B cell (primary cell): Measurements from ENCODE around the gene SKOR1. TPM values are rescaled to one million over a fixed set of nuclear protein-coding genes. Genes with fewer than 3 reads are reported as not detected.

Experiments
- ATAC-seq: fragments of 200-7000 bp; cut with Tn5 transposase; one replicate; pipeline ENCODE4 v1.10.0; 2021; ENCODE audit warnings: low read depth, mild to moderate bottlenecking, moderate number of reproducible peaks, moderate library complexity
- CTCF ChIA-PET: fragments of 350-600 bp; sonication (Branson Sonifier 250); formaldehyde crosslinking; loops from one replicate; lab custom pipeline; 2021; ENCODE audit warnings: antibody characterized with exemption, inconsistent platforms; lab: Charles Lee
- POLR2A ChIA-PET: fragments of 350-600 bp; sonication (Branson Sonifier 250); formaldehyde crosslinking; loops from one replicate; lab custom pipeline; 2021; ENCODE audit warnings: antibody characterized with exemption; lab: Charles Lee
- DNase-seq: peaks from one replicate; pipeline ENCODE4 v3.0.0; 2013
- H2AFZ ChIP-seq: 2 replicates; pipeline ENCODE4 v1.6.1; 2012; ENCODE audit warnings: mild to moderate bottlenecking, low read depth, low read length; ENCODE audit not compliant: insufficient read depth, poor library complexity, severe bottlenecking
- H3K27ac ChIP-seq, 2 donors: 1 replicate in 1 of 2; 2 replicates in 1 of 2; pipeline ENCODE4 v1.5.1; 2012 to 2013; ENCODE audit warnings: low read length in 2 of 2, mild to moderate bottlenecking in 2 of 2, moderate library complexity in 1 of 2
- H3K27me3 ChIP-seq, 4 experiments: fragments of 200-600 bp in 1 of 4; sonication (generic) in 1 of 4; replicated peaks in 1 of 4; 1 replicate in 2 of 4; 2 replicates in 2 of 4; pipeline versions ENCODE4 v1.6.1 to v1.7.0; 2013 to 2016; ENCODE audit warnings: low read length in 3 of 4, mild to moderate bottlenecking in 2 of 4, mixed read lengths in 1 of 4, moderate library complexity in 1 of 4; ENCODE audit not compliant: insufficient read depth in 4 of 4, control insufficient read depth in 3 of 4; ENCODE audit errors: control extremely low read depth in 1 of 4
- H3K36me3 ChIP-seq, 2 experiments: replicated peaks in 1 of 2; 1 replicate in 1 of 2; 2 replicates in 1 of 2; pipeline versions ENCODE4 v1.6.1 to v1.7.1; 2013; ENCODE audit warnings: low read length in 1 of 2; ENCODE audit not compliant: insufficient read depth in 2 of 2, control insufficient read depth in 1 of 2; ENCODE audit errors: control extremely low read depth in 1 of 2, extremely low read depth in 1 of 2
- H3K4me1 ChIP-seq, 2 donors: fragments of 200-600 bp in 1 of 2; sonication (generic) in 1 of 2; 1 replicate in 1 of 2; 2 replicates in 1 of 2; pipeline versions ENCODE4 v1.5.1 to v1.6.1; 2013 to 2017; ENCODE audit warnings: low read length in 2 of 2; ENCODE audit not compliant: control insufficient read depth in 2 of 2, insufficient read depth in 2 of 2
- H3K4me2 ChIP-seq: replicated peaks from 2 replicates; pipeline ENCODE3; 2012; ENCODE audit warnings: mild to moderate bottlenecking, low read depth, low read length; ENCODE audit not compliant: poor library complexity, severe bottlenecking
- H3K4me3 ChIP-seq, 5 experiments: fragments of 200-600 bp in 1 of 5; sonication (generic) in 1 of 5; 1 replicate in 3 of 5; 2 replicates in 2 of 5; pipeline versions ENCODE4 v1.5.1 to v1.7.0; 2011 to 2016; ENCODE audit warnings: low read length in 4 of 5, mild to moderate bottlenecking in 4 of 5, low read depth in 2 of 5, control low read depth in 1 of 5, moderate library complexity in 1 of 5; ENCODE audit not compliant: insufficient read depth in 1 of 5; ENCODE audit errors: control extremely low read depth in 1 of 5, extremely low read depth in 1 of 5
- H3K79me2 ChIP-seq: fragments of 200-600 bp; sonication (generic); one replicate; pipeline ENCODE4 v1.6.0; 2016; ENCODE audit warnings: low read length; ENCODE audit not compliant: control insufficient read depth, insufficient read depth
- H3K9ac ChIP-seq: fragments of 200-600 bp; sonication (generic); 2 replicates; pipeline ENCODE4 v1.6.1; 2017; ENCODE audit warnings: mild to moderate bottlenecking, low read length, moderate library complexity
- H3K9me3 ChIP-seq, 3 donors: one replicate each; pipeline versions ENCODE4 v1.6.1 to v1.7.1; 2013; ENCODE audit warnings: low read length in 2 of 3; ENCODE audit not compliant: control insufficient read depth in 2 of 3, insufficient read depth in 1 of 3; ENCODE audit errors: control extremely low read depth in 1 of 3
- H4K20me1 ChIP-seq: 2 replicates; pipeline ENCODE4 v1.6.0; 2012; ENCODE audit warnings: mild to moderate bottlenecking, low read length; ENCODE audit not compliant: insufficient read depth, control insufficient read depth, poor library complexity, severe bottlenecking
- H3K27ac Mint-ChIP-seq: one replicate; pipeline ENCODE4 v1.8.0; 2021; ENCODE audit warnings: mixed read lengths
- H3K27me3 Mint-ChIP-seq: one replicate; pipeline ENCODE4 v1.8.0; 2021; ENCODE audit warnings: mixed read lengths
- H3K4me1 Mint-ChIP-seq: one replicate; pipeline ENCODE4 v1.8.0; 2021; ENCODE audit warnings: mixed read lengths
- H3K4me3 Mint-ChIP-seq: one replicate; pipeline ENCODE4 v1.8.0; 2021; ENCODE audit warnings: mixed read lengths
- H3K9me3 Mint-ChIP-seq: one replicate; pipeline ENCODE4 v1.8.0; 2022; ENCODE audit warnings: mixed read lengths; ENCODE audit not compliant: insufficient read depth
- EZH2 ChIP-seq: IDR thresholded peaks from 2 replicates; pipeline ENCODE4 v1.6.1; 2012; ENCODE audit warnings: borderline replicate concordance, low read depth, mild to moderate bottlenecking, moderate library complexity, low read length; ENCODE audit not compliant: insufficient read depth, poor library complexity, severe bottlenecking
- WGBS: methylation state at CpG from one replicate; pipeline ENCODE4 v1.1.5; 2013; ENCODE audit warnings: missing lambda C conversion rate; ENCODE audit not compliant: insufficient coverage; 5-methylcytosine and 5-hydroxymethylcytosine counted together
- intact Hi-C: fragments of 100-400 bp; cut with micrococcal nuclease; formaldehyde crosslinking; loops from one replicate; pipeline ENCODE4 v1.10.0; 2022
- polyA plus RNA-seq: library from polyadenylated mRNA; depleted of rRNA; stranded (reverse); fragments of >200 nt; gene quantifications from 2 replicates; pipeline ENCODE4 v1.2.3, GENCODE V29; 2012
- total RNA-seq, 2 donors: library from RNA; stranded (reverse); fragments of 120-200 nt in 1 of 2; gene quantifications; 1 replicate in 1 of 2; 2 replicates in 1 of 2; pipeline versions ENCODE4 v1.2.3 to v1.2.4, GENCODE V29; 2013 to 2022
- TF ChIP-seq, protein P1 (sequence below): fragments of 200-600 bp; IDR thresholded peaks from one replicate; pipeline ENCODE4 v1.8.0; 2022; ENCODE audit warnings: antibody characterized with exemption, mild to moderate bottlenecking

The SKOR1 gene
- total and polyA plus RNA-seq, 2 donors (not counting 1 experiment from before 2014, with no cell fraction given): 0.37 to 0.67 TPM

- H2AFZ ChIP-seq: no peak overlapping the region
- Mint-ChIP-seq H3K27ac (no peak overlapping the region), H3K9me3 (peaks cover 16% of the 10 kb centered on the region), H3K4me1 (no peaks in the 10 kb centered on the region), H3K27me3 (peaks cover 25% of the 10 kb centered on the region), H3K4me3 (no peak overlapping the region)
- H3K4me3 ChIP-seq: no peak overlapping the region
- no peak overlapping the region for H3K27ac ChIP-seq
- no peaks in the 10 kb centered on the region for H4K20me1 ChIP-seq
- intact Hi-C loops: no loop called here
- ATAC-seq (no peak), DNase-seq (no peak)
- H3K79me2 ChIP-seq: no peaks in the 10 kb centered on the region
- H3K9me3 ChIP-seq: peaks cover 0 to 25% (median 13%) of the 10 kb centered on the region in 3 donors
- H3K36me3 ChIP-seq: no peaks in the 10 kb centered on the region
- peaks cover 0 to 6% (median 3%) of the 10 kb centered on the region in 4 experiments for H3K27me3 ChIP-seq
- no peak overlapping the region for H3K4me2 ChIP-seq
- ChIA-PET CTCF (no interaction called here), POLR2A (no interaction called here)
- no peak for TF ChIP-seq EZH2
- TF ChIP-seq, protein P1, sequence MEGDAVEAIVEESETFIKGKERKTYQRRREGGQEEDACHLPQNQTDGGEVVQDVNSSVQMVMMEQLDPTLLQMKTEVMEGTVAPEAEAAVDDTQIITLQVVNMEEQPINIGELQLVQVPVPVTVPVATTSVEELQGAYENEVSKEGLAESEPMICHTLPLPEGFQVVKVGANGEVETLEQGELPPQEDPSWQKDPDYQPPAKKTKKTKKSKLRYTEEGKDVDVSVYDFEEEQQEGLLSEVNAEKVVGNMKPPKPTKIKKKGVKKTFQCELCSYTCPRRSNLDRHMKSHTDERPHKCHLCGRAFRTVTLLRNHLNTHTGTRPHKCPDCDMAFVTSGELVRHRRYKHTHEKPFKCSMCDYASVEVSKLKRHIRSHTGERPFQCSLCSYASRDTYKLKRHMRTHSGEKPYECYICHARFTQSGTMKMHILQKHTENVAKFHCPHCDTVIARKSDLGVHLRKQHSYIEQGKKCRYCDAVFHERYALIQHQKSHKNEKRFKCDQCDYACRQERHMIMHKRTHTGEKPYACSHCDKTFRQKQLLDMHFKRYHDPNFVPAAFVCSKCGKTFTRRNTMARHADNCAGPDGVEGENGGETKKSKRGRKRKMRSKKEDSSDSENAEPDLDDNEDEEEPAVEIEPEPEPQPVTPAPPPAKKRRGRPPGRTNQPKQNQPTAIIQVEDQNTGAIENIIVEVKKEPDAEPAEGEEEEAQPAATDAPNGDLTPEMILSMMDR: no peak
- H3K4me1 ChIP-seq: no peaks in the 10 kb centered on the region
- no peak overlapping the region for H3K9ac ChIP-seq
Measured at GRCh38 chr15:67870868-67871408, 45.6 kb downstream of the SKOR1 start.

GRCh38 chr15:67873777-67874176 lies 48.5 kb downstream of the SKOR1 start:
- intact Hi-C loops: no loop called here
- ATAC-seq: no peak
- POLR2A ChIA-PET: no interaction called here
- Mint-ChIP-seq H3K4me3 (no peak overlapping the region), H3K27ac (no peak overlapping the region), H3K9me3 (peaks cover 16% of the 10 kb centered on the region), H3K27me3 (peaks cover 24% of the 10 kb centered on the region), H3K4me1 (no peaks in the 10 kb centered on the region)
- no peak overlapping the region for H3K4me2 ChIP-seq
- no peaks in the 10 kb centered on the region for H3K4me1 ChIP-seq
- H3K36me3 ChIP-seq: no peaks in the 10 kb centered on the region
- no peak for DNase-seq
- no peaks in the 10 kb centered on the region for H3K79me2 ChIP-seq
- H3K27me3 ChIP-seq: peaks cover 0 to 8% (median under 1%) of the 10 kb centered on the region in 4 experiments
- H3K9me3 ChIP-seq: peaks cover 0 to 25% (median 13%) of the 10 kb centered on the region in 3 donors
- TF ChIP-seq, protein P1: no peak
- TF ChIP-seq EZH2: no peak
- no peak overlapping the region for H3K27ac ChIP-seq
- H3K9ac ChIP-seq: no peak overlapping the region
- H3K4me3 ChIP-seq: no peak overlapping the region
- H4K20me1 ChIP-seq: no peaks in the 10 kb centered on the region
- CTCF ChIA-PET: no interaction called here
- H2AFZ ChIP-seq: no peak overlapping the region
- WGBS: 85% methylated on average over 2 of the region's 3 CpGs
